H9 (cell line): ENCODE data around the gene TCP10L. TPM values are rescaled to one million over a fixed set of nuclear protein-coding genes. Genes with fewer than 3 reads are reported as not detected.

Source experiments
- DNase-seq: peaks from one replicate; pipeline ENCODE4 v3.0.0-alpha.2; 2017
- H2AFZ ChIP-seq: one replicate; pipeline ENCODE4 v1.6.1; 2013; ENCODE audit warnings: mild to moderate bottlenecking, low read length, control low read depth, moderate library complexity
- H2AK5ac ChIP-seq: 2 replicates; pipeline ENCODE4 v1.6.1; 2013; ENCODE audit warnings: low read length, control low read depth, mixed read lengths; ENCODE audit not compliant: insufficient read length
- H2BK120ac ChIP-seq: one replicate; pipeline ENCODE4 v1.6.1; 2013; ENCODE audit warnings: low read depth, mild to moderate bottlenecking, low read length, control low read depth, inconsistent platforms; ENCODE audit not compliant: poor library complexity, severe bottlenecking
- H2BK12ac ChIP-seq: 2 replicates; pipeline ENCODE4 v1.6.1; 2013; ENCODE audit warnings: low read length, control low read depth, mixed read lengths, low read depth; ENCODE audit not compliant: insufficient read length
- H2BK15ac ChIP-seq: 2 replicates; pipeline ENCODE4 v1.6.1; 2013; ENCODE audit warnings: low read depth, low read length, control low read depth
- H2BK20ac ChIP-seq: one replicate; pipeline ENCODE4 v1.6.1; 2013; ENCODE audit warnings: low read depth, mild to moderate bottlenecking, low read length, control low read depth, inconsistent platforms; ENCODE audit not compliant: poor library complexity, severe bottlenecking
- H2BK5ac ChIP-seq: 2 replicates; pipeline ENCODE4 v1.6.1; 2013; ENCODE audit warnings: low read length, control low read depth, mixed read lengths; ENCODE audit not compliant: insufficient read length
- H3K14ac ChIP-seq: 2 replicates; pipeline ENCODE4 v1.6.1; 2013; ENCODE audit warnings: low read length, control low read depth; ENCODE audit not compliant: insufficient read depth
- H3K18ac ChIP-seq: 2 replicates; pipeline ENCODE4 v1.6.1; 2013; ENCODE audit warnings: low read depth, mild to moderate bottlenecking, mixed read lengths, low read length, control low read depth; ENCODE audit not compliant: insufficient read length
- H3K23ac ChIP-seq: 2 replicates; pipeline ENCODE4 v1.6.1; 2013; ENCODE audit warnings: low read length, control low read depth, mixed read lengths, low read depth; ENCODE audit not compliant: insufficient read length
- H3K23me2 ChIP-seq: 2 replicates; pipeline ENCODE4 v1.6.1; 2013; ENCODE audit warnings: low read depth, mild to moderate bottlenecking, mixed read lengths, low read length, control low read depth; ENCODE audit not compliant: insufficient read length, poor library complexity, severe bottlenecking
- H3K27ac ChIP-seq: 2 replicates; pipeline ENCODE4 v1.5.1; 2013; ENCODE audit warnings: low read length, control low read depth, mixed read lengths, low read depth; ENCODE audit not compliant: insufficient read length
- H3K27me3 ChIP-seq: 2 replicates; pipeline ENCODE4 v1.6.1; 2013; ENCODE audit warnings: low read length, control low read depth, inconsistent platforms; ENCODE audit not compliant: insufficient read depth
- H3K4ac ChIP-seq: 2 replicates; pipeline ENCODE4 v1.6.1; 2013; ENCODE audit warnings: low read depth, mild to moderate bottlenecking, control low read depth, inconsistent platforms, low read length, moderate library complexity
- H3K4me1 ChIP-seq: 2 replicates; pipeline ENCODE4 v1.6.1; 2013; ENCODE audit warnings: low read length, control low read depth, inconsistent platforms; ENCODE audit not compliant: insufficient read depth
- H3K4me2 ChIP-seq: 2 replicates; pipeline ENCODE4 v1.6.1; 2013; ENCODE audit warnings: low read length, control low read depth, mixed read lengths; ENCODE audit not compliant: insufficient read length, insufficient read depth
- H3K56ac ChIP-seq: 2 replicates; pipeline ENCODE4 v1.6.1; 2013; ENCODE audit warnings: low read depth, mild to moderate bottlenecking, mixed read lengths, low read length, control low read depth; ENCODE audit not compliant: insufficient read length
- H3K79me1 ChIP-seq: 2 replicates; pipeline ENCODE4 v1.6.1; 2013; ENCODE audit warnings: low read depth, mild to moderate bottlenecking, moderate library complexity, low read length, control low read depth, inconsistent platforms; ENCODE audit not compliant: insufficient read depth, poor library complexity, severe bottlenecking
- H3K79me2 ChIP-seq: 2 replicates; pipeline ENCODE4 v1.6.1; 2013; ENCODE audit warnings: low read length, control low read depth, inconsistent platforms; ENCODE audit not compliant: insufficient read depth
- H3K9ac ChIP-seq: 2 replicates; pipeline ENCODE4 v1.6.1; 2013; ENCODE audit warnings: low read length, control low read depth, mixed read lengths; ENCODE audit not compliant: insufficient read length; ENCODE audit errors: extremely low read depth
- H3K9me3 ChIP-seq: one replicate; pipeline ENCODE4 v1.6.1; 2013; ENCODE audit warnings: low read depth, low read length, inconsistent platforms; ENCODE audit not compliant: control insufficient read depth
- H3T11ph ChIP-seq: one replicate; pipeline ENCODE4 v1.6.1; 2013; ENCODE audit warnings: mild to moderate bottlenecking, low read length, control low read depth, inconsistent platforms
- H4K20me1 ChIP-seq: one replicate; pipeline ENCODE4 v1.6.1; 2013; ENCODE audit not compliant: control insufficient read depth, insufficient read length, insufficient read depth
- H4K5ac ChIP-seq: 2 replicates; pipeline ENCODE4 v1.6.1; 2013; ENCODE audit warnings: low read depth, mild to moderate bottlenecking, mixed read lengths, low read length, control low read depth; ENCODE audit not compliant: insufficient read length
- H4K8ac ChIP-seq: replicated peaks from 2 replicates; pipeline ENCODE4 v1.6.1; 2013; ENCODE audit warnings: low read length, control low read depth, mixed read lengths, low read depth; ENCODE audit not compliant: insufficient read length
- H4K91ac ChIP-seq: 2 replicates; pipeline ENCODE4 v1.6.1; 2013; ENCODE audit warnings: low read depth, mild to moderate bottlenecking, moderate library complexity, mixed read lengths, low read length, control low read depth; ENCODE audit not compliant: insufficient read length
- H3K27ac Mint-ChIP-seq, 3 experiments: 2 replicates in 2 of 3; 3 replicates in 1 of 3; pipeline ENCODE4 v1.8.0; 2020 to 2021; ENCODE audit warnings: mixed read lengths in 3 of 3, mild to moderate bottlenecking in 1 of 3, moderate library complexity in 1 of 3
- H3K27me3 Mint-ChIP-seq: 2 replicates; pipeline ENCODE4 v1.8.0; 2021; ENCODE audit warnings: low read depth, mild to moderate bottlenecking, moderate library complexity, mixed read lengths
- H3K36me3 Mint-ChIP-seq, 3 experiments: 2 replicates in 2 of 3; 3 replicates in 1 of 3; pipeline ENCODE4 v1.8.0; 2020 to 2021; ENCODE audit warnings: low read depth in 3 of 3, mixed read lengths in 3 of 3; ENCODE audit not compliant: insufficient read depth in 1 of 3
- H3K4me1 Mint-ChIP-seq, 2 experiments: 2 replicates each; pipeline ENCODE4 v1.8.0; 2020; ENCODE audit warnings: mixed read lengths in 2 of 2
- H3K4me3 Mint-ChIP-seq, 2 experiments: 2 replicates in 1 of 2; 3 replicates in 1 of 2; pipeline ENCODE4 v1.8.0; 2020 to 2021; ENCODE audit warnings: mild to moderate bottlenecking in 2 of 2, mixed read lengths in 2 of 2, moderate library complexity in 1 of 2
- H3K9me3 Mint-ChIP-seq, 2 experiments: 2 replicates in 1 of 2; 3 replicates in 1 of 2; pipeline ENCODE4 v1.8.0; 2020; ENCODE audit warnings: mild to moderate bottlenecking in 2 of 2, mixed read lengths in 2 of 2, moderate library complexity in 1 of 2
- CTCF ChIP-seq: fragments of 200-600 bp; sonication (generic); conservative IDR thresholded peaks from 3 replicates; pipeline ENCODE4 v1.8.0; 2021; ENCODE audit warnings: antibody characterized with exemption, mild to moderate bottlenecking
- WGBS: extraction: QIAGEN DNeasy Blood & Tissue Kit; methylation state at CpG from one replicate; pipeline ENCODE4 v1.1.7; 2013; ENCODE audit warnings: missing lambda C conversion rate, low lambda C conversion rate, mixed read lengths; ENCODE audit not compliant: insufficient read length; ENCODE audit errors: extremely low coverage; 5-methylcytosine and 5-hydroxymethylcytosine counted together
- total RNA-seq: library from RNA; stranded (reverse); gene quantifications from 2 replicates; pipeline ENCODE4 v1.2.1, GENCODE V29; 2021

The TCP10L gene
- total RNA-seq, 1 experiment from 2014 or later: 5.1 TPM

DNA sequence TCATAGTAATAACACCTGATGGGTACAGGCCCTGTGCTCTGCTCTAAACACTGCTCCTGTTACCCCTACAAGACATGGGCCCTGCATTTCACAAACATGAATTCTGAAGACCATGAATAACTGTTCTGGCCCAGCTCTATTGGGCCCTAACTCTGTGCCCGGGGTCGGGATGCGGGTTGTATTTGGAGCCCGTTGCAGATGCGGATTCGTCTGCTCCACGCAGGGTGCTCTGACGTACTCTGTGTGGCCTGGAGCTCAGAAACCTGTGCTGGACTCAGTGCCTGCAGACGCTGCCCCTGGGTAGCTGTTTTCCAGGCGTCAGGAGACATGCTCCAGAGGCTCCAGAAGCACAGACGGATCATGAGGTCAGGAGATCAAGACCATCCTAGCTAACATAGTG lies 10.1 kb upstream of the TCP10L start:
- no peaks in the 10 kb centered on the region for H3K79me2 ChIP-seq
- no peak overlapping the region for H2BK20ac ChIP-seq
- H3K4me1 ChIP-seq: no peaks in the 10 kb centered on the region
- H3K14ac ChIP-seq: no peak overlapping the region
- Mint-ChIP-seq H3K36me3 (peaks cover 17 to 37% (median 28%) of the 10 kb centered on the region in 3 experiments; a peak in 6 of 7 replicates), H3K27me3 (no peaks in the 10 kb centered on the region; the same call in 1 of the 2 replicates), H3K4me3 (no peak overlapping the region), H3K27ac (no peak overlapping the region), H3K9me3 (no peaks in the 10 kb centered on the region), H3K4me1 (peaks cover 5 to 8% of the 10 kb centered on the region in 2 experiments; a peak in 3 of 4 replicates)
- no peak overlapping the region for H2BK15ac ChIP-seq
- no peak overlapping the region for H3K23ac ChIP-seq
- no peak for DNase-seq
- H4K20me1 ChIP-seq: no peaks in the 10 kb centered on the region
- WGBS: no CpG with 5 or more reads among the region's 11 CpGs
- H2AFZ ChIP-seq: no peak overlapping the region
- no peak overlapping the region for H4K91ac ChIP-seq
- no peak for TF ChIP-seq CTCF
- no peaks in the 10 kb centered on the region for H3K9me3 ChIP-seq
- H3K27me3 ChIP-seq: no peaks in the 10 kb centered on the region
- no peak overlapping the region for H3K4ac ChIP-seq
- no peak overlapping the region for H4K8ac ChIP-seq
- H3K27ac ChIP-seq: no peak overlapping the region
- no peak overlapping the region for H2AK5ac ChIP-seq
- no peak overlapping the region for H2BK5ac ChIP-seq
- no peaks in the 10 kb centered on the region for H3K79me1 ChIP-seq
- H3K9ac ChIP-seq: no peak overlapping the region
- no peaks in the 10 kb centered on the region for H3K23me2 ChIP-seq
- no peak overlapping the region for H3T11ph ChIP-seq
- H3K56ac ChIP-seq: no peak overlapping the region
- no peak overlapping the region for H2BK120ac ChIP-seq
- H3K18ac ChIP-seq: no peak overlapping the region
- H4K5ac ChIP-seq: no peak overlapping the region
- no peak overlapping the region for H3K4me2 ChIP-seq
- no peak overlapping the region for H2BK12ac ChIP-seq
